22Rv1 (cell line): ENCODE results near the gene ADTRP.

Source experiments
- H3K27ac ChIP-seq: fragments of 450-650 bp; 2 replicates; pipeline ENCODE4 v1.5.1; 2017
- ZFX ChIP-seq: fragments of 450-650 bp; IDR thresholded peaks from 2 replicates; pipeline ENCODE4 v1.6.1; 2017; ENCODE audit warnings: antibody characterized with exemption, borderline replicate concordance
- TF ChIP-seq, protein P1 (sequence below): fragments of 450-650 bp; IDR thresholded peaks from 2 replicates; pipeline ENCODE4 v1.5.1; 2017; ENCODE audit warnings: mild to moderate bottlenecking

The ADTRP gene

DNA sequence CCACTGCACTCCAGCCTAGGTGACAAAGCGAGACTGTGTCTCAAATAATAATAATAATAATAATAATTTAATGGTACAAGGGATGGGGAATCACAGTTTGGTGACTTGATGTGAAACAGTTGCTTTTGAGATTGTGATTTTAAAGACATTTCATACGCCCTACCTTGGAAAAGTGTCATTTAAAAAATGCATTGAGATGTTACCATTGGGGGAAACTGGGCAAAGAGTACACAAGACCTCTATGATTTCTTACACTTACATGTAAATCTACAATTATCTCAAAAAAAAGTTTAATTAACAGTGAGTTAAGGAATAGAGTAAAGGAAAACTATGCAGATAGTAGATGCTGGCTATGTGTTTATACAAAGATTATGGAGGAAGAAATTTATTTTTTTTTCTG lies 22.3 kb downstream of the ADTRP start:
- H3K27ac ChIP-seq = no peak overlapping the region
- TF ChIP-seq ZFX = no peak
- TF ChIP-seq, protein P1, sequence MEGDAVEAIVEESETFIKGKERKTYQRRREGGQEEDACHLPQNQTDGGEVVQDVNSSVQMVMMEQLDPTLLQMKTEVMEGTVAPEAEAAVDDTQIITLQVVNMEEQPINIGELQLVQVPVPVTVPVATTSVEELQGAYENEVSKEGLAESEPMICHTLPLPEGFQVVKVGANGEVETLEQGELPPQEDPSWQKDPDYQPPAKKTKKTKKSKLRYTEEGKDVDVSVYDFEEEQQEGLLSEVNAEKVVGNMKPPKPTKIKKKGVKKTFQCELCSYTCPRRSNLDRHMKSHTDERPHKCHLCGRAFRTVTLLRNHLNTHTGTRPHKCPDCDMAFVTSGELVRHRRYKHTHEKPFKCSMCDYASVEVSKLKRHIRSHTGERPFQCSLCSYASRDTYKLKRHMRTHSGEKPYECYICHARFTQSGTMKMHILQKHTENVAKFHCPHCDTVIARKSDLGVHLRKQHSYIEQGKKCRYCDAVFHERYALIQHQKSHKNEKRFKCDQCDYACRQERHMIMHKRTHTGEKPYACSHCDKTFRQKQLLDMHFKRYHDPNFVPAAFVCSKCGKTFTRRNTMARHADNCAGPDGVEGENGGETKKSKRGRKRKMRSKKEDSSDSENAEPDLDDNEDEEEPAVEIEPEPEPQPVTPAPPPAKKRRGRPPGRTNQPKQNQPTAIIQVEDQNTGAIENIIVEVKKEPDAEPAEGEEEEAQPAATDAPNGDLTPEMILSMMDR = no peak

DNA sequence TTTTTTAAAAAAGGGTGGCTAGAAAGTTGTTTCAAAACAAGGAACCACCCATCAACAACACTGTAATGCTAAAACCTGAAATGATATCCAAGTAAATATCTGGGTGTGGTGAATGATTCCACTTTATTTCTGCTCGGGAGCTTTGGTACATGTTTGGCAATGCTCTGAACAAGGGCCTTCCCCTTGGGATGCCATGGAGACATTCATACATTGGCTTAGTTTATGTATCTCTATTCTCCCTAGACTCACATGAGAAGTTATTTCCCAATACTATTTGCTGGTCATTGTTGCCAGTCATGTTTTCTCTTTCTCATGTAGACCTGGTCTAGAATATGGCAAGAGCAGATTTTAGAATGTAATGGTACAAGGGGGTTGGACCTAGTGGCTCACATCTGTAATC lies 22.9 kb downstream of the ADTRP start:
- no peak for TF ChIP-seq ZFX
- TF ChIP-seq, protein P1 = no peak
- H3K27ac ChIP-seq = no peak overlapping the region

DNA sequence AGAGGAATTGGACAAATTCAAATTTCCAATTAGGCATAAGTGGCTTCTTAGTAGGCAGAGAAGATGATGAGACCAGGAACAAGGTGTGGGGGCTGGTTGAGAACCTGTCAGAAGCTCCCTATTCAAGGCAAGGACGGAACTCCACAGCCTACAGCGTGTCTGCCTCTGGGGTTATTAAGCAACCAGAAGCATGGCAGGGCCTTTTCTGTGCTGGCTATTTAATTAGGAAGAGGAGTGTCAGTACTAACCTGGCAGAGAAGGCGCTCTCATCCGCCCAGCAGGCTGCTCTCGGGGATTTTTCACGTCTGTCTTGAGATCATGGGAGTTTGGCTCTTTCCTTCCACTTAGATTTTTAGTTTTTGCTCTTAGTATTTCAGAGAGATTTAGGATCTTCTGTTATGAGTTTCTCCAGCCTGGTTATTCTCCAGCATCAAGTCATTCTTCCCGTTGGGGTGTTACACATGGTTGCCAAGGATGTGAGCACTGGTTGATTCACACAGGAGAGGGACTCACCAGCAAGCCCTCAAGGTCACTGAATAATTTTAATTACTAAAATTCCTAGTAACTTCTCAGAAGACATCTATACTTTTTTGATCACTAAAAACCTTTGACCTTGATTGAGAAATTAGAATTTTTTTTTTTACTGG lies 23.9 kb downstream of the ADTRP start:
- TF ChIP-seq, protein P1 = no peak
- no peak for TF ChIP-seq ZFX
- no peak overlapping the region for H3K27ac ChIP-seq

DNA sequence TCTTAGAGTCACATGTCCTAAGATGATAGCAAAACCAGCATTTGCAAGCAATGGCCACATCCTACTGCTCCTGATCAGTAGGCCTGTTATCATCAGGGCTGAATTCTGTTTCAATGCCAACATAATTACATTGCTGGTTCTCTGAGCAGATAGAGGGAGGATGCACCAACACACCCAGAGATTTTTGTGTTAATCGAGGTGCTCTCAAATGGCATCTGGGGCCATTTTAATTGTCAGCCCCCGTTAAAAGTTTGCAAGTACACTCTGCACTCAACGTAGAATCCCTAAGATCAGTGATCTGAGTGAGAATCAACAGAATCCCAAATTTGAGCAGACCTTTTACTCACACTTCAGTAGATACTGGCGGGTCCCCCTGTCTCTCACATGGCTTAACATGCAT lies 24.8 kb downstream of the ADTRP start:
- TF ChIP-seq ZFX = no peak
- TF ChIP-seq, protein P1 = no peak
- no peak overlapping the region for H3K27ac ChIP-seq

DNA sequence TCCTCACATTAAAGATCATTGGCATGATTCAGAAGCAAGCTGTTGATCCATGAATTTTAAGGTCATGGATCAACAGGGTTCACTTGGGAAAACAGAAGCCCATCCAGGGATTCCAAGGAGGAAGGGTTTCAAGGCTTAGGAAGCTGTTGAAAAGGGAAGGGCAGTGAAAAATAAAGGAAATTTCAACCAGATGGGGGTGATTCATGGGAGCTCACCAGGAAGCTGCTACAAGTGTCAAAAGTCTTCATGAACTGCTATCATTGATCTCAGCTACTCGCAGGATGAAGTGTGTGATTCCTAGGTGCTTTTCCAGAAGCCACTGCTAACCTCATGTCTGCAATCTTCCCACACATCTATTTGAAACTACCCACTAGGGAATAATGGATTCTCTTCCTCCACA lies 26.2 kb downstream of the ADTRP start:
- no peak overlapping the region for H3K27ac ChIP-seq
- no peak for TF ChIP-seq ZFX
- TF ChIP-seq, protein P1 = no peak

DNA sequence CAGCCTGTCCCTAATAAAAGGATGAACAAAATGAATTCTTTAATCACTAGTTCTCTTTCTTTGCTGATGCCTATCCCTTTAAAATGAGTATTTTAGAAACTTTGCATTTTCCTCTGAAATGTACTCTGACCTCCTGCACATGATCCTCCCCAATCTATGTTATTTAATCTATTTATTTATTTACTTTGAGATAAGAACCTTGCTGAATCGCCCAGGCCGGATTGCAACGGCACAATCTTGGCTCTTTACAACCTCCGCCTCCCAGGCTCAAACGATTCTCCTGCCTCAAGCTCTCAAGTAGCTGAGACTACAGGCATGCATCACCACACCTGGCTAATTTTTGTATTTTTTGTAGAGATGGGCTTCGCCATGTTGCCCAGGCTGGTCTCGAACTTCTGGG lies 27.9 kb downstream of the ADTRP start:
- peak overlapping the region; percentile 15; the same call in 1 of the 2 replicates for H3K27ac ChIP-seq
- no peak for TF ChIP-seq ZFX
- TF ChIP-seq, protein P1 = no peak

DNA sequence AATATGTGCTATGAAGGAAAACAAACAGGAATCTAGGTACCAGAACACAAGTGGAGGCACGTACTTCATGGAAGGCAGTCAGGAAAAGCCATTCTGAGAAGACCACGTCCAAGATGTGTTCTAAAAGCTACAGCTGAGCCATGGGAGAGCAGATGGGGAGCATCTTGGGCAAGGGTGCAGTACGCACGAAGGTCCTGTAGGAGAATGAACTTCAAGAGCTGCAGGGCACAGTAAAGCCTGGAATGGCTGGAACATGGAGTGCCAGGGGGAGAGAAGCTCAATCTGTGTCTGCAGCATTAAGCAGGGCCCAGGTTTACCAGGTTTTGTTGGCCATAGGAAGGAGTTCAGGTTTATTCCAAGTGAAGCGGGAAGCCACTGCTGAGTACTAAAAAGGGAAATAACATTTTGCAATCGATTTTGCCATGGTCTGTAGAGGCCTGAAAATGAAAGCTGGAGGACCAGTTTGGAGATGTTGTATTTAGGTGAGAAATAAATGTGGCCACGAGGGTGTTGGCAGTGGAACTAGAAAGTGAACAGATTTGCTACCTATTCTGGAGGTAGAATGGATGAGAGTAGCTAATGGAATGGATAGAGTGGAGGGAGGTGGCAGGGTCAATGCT lies 29.9 kb downstream of the ADTRP start:
- TF ChIP-seq ZFX = no peak
- TF ChIP-seq, protein P1 = no peak
- no peak overlapping the region for H3K27ac ChIP-seq
